ENCODE data around the gene MYO1D. TPM values are rescaled to one million over a fixed set of nuclear protein-coding genes. Genes with fewer than 3 reads are reported as not detected.

MYO1D gene
- polyA plus RNA-seq, 10 donors: 3.8 to 7.8 (median 5.4) TPM

- no peak for DNase-seq
These were observed 16.9 kb downstream of the MYO1D start for GRCh38 chr17:32859857-32860525.

DNA sequence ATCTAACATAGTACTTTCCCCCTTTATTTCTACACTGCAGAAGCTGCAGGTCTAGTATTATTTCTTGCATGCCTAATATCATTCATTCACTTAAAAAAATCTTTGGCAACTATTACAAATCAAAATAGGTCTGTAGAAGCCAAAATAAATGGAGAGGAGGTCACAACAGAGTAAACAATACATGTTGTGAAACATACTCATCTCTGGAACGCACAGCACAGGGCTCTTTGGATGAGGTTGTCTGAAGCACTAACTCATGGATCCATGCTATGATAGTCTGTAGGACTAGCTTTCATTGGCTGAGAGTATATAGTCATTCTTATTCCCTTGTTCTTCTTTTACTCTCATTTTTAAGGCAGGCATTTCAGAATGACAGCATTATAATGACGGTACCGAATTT is 21.3 kb downstream of the MYO1D start:
- DNase-seq: no peak

DNA sequence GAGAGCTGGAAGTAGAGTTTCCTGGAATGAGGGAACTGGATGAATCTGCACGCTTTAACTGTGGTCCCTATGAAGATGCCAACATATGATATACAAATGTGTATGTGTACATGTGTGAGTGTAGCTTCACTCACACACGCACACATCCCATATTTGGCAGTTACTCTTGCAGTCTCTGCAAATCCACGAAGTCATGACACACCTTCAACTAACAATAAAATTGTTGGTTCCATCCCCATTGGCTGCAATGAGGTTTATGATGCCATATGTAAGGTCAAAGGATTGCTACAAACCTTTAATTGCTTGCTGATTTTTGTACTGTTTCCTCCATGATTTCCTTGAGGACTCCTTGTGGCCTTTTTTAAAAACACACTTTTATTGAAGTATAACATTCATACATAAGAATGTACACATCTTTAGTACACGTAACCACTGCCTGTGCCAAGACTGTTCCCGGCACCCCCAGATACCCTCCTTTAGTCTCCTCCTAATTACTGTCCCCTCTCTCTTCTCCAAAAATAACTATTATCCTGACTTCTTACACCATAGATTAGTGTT is 22.0 kb downstream of the MYO1D start:
- no peak for DNase-seq

GRCh38 chr17:32854207-32854606 is 22.7 kb downstream of the MYO1D start:
- DNase-seq: no peak

GRCh38 chr17:32852811-32853210 is 24.1 kb downstream of the MYO1D start:
- no peak for DNase-seq

DNA sequence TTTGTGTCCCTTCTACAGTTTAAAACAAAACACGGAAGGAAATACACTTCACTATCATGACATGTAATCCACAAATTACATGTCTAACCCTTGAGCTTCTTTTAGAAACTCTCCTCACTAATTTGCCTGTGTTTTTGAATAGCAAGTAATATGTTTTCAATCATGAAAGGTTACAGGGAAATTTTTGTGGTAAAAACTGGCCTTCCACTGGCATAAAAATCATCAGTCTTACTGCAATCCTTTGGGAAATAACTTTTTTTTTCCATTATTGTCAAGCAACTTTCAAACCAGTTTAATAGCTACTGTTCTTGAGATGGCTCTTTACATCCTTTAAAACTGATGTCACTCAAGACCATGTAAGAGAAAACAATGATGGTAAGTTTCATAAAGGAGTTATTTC is 27.0 kb downstream of the MYO1D start:
- DNase-seq: no peak

DNA sequence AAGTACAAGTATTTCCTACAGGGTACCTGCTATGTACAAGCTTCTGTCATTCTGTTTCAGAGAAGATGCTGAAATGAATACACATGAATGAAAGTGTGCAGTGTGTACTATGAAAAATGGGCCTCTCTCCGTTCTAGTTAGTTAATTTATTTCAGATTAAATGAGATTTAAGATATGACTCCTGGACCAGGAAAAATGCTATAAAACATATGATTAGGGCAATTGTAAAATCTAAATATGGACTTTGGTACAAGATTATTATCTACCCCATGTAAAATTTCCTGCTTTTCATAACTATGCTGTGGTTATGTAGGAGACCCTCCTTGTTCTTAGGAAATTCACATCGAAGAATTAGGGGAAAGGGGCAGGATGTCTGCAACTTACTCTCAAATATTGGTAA is 28.9 kb downstream of the MYO1D start:
- DNase-seq: no peak

- no peak for DNase-seq
These were observed 30.8 kb downstream of the MYO1D start for GRCh38 chr17:32846143-32846542.

DNA sequence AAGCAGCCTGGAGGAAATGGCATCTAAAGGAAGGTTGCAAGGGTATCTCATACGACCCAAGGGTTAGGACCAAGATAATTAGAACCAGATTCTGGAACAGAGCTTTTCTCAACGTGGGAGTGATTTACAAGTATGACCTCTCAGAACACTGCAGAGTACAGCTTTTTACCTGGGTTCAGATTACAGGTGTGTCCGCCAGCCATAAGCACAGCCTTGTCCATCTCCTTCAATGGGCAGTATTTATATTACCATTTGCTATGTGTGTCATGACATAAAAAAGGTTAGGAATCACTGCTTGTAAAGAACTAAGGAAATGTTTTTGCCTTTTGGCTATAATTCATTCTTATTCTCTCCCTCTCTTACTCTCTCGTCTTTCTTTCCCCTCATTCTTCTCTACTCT is 36.7 kb downstream of the MYO1D start:
- DNase-seq: no peak

DNA sequence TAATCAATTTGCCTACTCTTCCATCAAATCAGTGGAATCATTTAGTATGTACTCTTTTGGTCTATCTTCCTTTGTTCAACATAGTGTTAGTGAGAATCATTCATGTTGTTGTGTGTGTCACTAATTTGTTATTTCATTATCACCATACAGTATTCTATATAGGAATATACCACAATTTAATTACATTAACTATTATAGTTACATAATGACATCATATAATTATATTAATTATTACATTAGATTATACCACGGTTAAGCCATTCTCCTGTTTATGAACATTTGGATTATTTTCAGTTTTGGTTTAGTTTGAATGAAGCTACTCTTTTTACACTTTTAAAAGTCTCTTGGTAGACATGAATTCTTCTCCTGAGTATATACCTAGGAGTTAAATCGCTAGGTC is 40.4 kb downstream of the MYO1D start:
- no peak for DNase-seq

DNA sequence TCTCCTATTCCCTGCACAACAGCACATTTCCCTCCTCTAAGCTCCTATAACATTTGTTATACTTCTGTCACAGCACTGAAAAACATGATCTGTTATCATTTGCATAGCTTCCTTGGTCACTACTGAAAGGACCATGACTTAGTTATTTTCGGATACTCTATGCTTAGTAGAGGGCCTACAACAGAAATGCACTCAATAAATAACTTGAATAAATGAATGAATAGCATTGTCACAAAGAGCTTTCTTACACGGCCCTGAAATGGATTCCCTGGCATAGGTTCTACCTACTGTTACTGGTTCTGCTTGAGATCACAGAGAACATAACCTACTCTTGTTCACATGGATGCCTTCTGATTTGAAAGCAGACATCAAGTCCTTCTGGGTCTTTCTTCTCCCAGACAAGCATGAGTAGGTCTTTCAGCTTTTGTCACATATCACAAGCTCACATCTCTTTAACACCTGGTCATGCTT is 41.6 kb downstream of the MYO1D start:
- DNase-seq: no peak

- DNase-seq: no peak
These were observed 42.8 kb downstream of the MYO1D start for GRCh38 chr17:32834104-32834503.

DNA sequence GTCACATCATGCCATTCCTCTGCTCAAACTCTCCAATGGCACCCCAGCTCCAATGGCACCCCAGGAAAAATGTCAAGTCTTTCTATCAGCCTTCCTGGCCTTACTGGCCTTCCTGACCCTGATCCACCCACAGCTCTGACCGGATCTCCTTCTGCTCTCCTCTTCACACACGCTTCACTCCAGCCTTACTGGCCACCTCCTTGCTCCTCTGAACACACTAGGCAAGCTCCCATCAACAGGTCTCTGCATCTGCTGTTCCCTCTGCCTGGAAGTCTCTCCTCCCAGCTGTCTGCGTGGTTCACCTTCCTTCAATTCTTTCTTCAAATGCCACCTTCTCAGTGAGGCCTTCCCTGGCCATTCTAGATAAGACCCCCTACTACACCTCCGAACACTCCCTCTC is 43.4 kb downstream of the MYO1D start:
- DNase-seq: no peak

DNA sequence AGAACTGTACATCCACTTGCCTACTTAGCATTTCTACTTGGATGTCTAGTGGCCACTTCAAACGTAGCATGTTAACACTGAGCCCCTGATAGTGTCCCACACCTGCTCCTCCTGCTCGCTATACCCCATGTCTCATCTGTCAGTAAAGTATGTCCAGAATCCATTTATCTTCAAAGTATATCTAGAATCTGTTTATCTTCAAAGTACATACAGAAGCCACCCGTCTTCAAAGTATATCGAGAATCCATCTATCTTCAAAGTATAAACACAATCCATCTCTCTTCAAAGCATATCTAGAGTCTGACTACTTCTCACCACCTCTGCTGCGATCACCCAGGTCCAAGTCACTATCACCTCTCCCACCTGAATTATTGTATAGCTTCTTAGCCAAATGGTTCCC is 43.8 kb downstream of the MYO1D start:
- no peak for DNase-seq

- no peak for DNase-seq
These were observed 45.2 kb downstream of the MYO1D start for GRCh38 chr17:32831627-32832243.

GRCh38 chr17:32831223-32831622 is 45.7 kb downstream of the MYO1D start:
- DNase-seq: no peak

DNA sequence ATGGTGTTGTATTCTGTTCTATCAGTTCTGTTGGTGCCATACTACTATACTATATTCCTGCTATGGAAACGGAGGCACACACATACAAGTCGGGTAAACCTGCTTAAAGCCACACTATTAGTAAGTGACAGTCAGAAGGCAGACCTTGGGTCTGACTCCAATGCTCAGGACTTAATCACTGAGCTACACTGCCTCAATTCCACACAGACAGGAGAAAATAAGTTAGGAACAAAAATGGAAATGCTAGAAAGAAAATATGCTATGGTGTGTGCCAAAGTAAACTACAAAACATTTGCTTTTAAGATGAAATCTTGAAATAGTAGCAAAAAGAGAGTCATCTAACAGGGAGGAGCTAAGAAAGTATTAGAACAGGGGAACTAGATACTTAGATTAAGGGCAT is 48.1 kb downstream of the MYO1D start:
- DNase-seq: no peak

DNA sequence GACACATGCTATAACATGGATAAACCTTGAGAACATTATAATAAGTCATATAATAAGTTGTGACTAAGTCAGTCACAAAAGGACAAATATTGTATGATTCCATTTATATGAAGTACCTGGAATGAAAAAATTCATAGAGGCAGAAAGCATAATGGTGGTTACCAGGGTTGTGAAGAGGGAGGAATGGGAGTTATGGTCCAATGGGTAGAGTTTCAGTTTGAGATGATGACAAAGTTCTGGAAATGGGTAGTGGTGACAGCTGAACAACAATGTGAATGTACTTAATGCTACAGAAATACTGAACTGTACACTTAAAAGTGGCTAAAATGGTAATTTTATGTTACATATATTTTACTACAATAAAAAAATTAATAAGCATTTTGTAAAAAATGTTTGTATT is 49.7 kb downstream of the MYO1D start:
- no peak for DNase-seq

DNA sequence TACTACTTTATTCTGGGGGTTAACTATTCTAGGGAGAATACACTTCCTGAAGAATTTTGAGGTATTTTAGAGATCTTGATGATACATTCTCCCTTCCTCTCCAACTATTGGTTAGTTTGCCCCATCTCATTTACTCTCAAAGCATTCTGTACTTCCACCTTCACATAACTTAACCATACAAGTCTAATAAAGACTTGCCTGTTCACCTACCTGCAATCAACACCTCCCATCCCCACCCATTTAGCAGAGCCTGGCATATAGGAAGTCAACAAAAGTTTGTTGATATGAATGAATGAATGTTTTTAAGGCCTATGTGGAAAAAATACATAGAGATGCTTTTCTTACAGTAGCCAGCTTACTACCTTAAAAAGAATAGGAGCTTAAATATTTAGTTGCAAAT is 50.8 kb downstream of the MYO1D start:
- no peak for DNase-seq

- no peak for DNase-seq
These were observed 52.6 kb downstream of the MYO1D start for GRCh38 chr17:32824334-32824733.

- no peak for DNase-seq
These were observed 53.9 kb downstream of the MYO1D start for GRCh38 chr17:32822996-32823395.

DNA sequence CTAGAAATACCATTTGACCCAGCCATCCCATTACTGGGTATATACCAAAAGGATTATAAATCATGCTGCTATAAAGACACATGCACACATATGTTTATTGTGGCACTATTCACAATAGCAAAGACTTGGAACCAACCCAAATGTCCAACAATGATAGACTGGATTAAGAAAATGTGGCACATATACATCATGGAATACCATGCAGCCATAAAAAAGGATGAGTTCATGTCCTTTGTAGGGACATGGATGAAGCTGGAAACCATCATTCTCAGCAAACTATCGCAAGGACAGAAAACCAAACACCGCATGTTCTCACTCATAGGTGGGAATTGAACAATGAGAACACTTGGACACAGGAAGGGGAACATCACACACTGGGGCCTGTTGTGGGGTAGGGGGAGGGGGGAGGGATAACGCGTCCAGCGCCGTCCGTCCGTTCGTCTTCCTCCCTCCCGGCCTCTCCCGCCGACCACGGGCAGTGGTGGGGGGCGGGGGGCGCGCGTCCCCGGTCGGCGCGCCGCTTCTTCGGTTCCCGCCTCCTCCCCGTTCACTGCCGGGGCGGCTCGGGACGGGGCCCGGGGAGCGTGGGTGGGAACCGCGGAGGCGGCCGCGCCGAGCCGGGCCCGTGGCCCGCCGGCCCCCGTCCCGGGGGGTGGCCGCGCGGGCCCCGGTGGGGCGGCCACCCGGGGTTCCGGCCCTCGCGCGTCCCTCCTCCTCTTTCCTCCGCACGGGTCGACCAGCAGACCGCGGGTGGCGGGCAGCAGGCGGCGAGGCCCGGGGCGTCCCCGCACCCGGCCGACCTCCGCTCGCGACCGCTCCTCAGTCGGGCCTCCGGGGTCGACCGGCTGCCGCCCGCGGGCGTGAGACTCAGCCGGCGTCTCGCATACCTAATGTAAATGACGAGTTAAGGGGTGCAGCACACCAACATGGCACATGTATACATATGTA is 54.7 kb downstream of the MYO1D start:
- DNase-seq: peak in 1 of 3 donors; percentile 25
